NK-92 treated with Interleukin-12 subunit alpha and Interleukin-12 subunit beta, amount 100 ng/mL, for 24 hours (cell line): ENCODE measurements around the gene EIF5B.

Experiments
- DNase-seq: peaks from one replicate; lab custom pipeline; 2025; lab: John Stamatoyannopoulos, UW

EIF5B gene

GRCh38 chr2:99417396-99417795, 80.2 kb downstream of the EIF5B start:
- DNase-seq: no peak

- no peak for DNase-seq
Measured at GRCh38 chr2:99420031-99420430, 82.8 kb downstream of the EIF5B start.

GRCh38 chr2:99420751-99421299, 83.6 kb downstream of the EIF5B start:
- DNase-seq: no peak

- no peak for DNase-seq
Measured at GRCh38 chr2:99421469-99421868, 84.3 kb downstream of the EIF5B start.

GRCh38 chr2:99422599-99422998, 85.4 kb downstream of the EIF5B start:
- no peak for DNase-seq

GRCh38 chr2:99424371-99424770, 87.2 kb downstream of the EIF5B start:
- DNase-seq: no peak

GRCh38 chr2:99425022-99425421, 87.8 kb downstream of the EIF5B start:
- DNase-seq: no peak

GRCh38 chr2:99430614-99431291, 93.6 kb downstream of the EIF5B start:
- DNase-seq: no peak

GRCh38 chr2:99431587-99432275, 94.5 kb downstream of the EIF5B start:
- DNase-seq: no peak

- no peak for DNase-seq
Measured at GRCh38 chr2:99433340-99433739, 96.2 kb downstream of the EIF5B start.

GRCh38 chr2:99436874-99437273, 99.7 kb downstream of the EIF5B start:
- no peak for DNase-seq

- no peak for DNase-seq
Measured at GRCh38 chr2:99439971-99440505, 102.8 kb downstream of the EIF5B start.

GRCh38 chr2:99442837-99443236, 105.6 kb downstream of the EIF5B start:
- DNase-seq: no peak

GRCh38 chr2:99444222-99444621, 107.0 kb downstream of the EIF5B start:
- no peak for DNase-seq

GRCh38 chr2:99445065-99445464, 107.9 kb downstream of the EIF5B start:
- no peak for DNase-seq

GRCh38 chr2:99448556-99448955, 111.4 kb downstream of the EIF5B start:
- no peak for DNase-seq

GRCh38 chr2:99450199-99450598, 113.0 kb downstream of the EIF5B start:
- no peak for DNase-seq
